Activated CD8-positive, alpha-beta memory T cell treated with anti-CD3 and anti-CD28 coated beads for 48 hours (primary cell): ENCODE measurements around the gene GLRA3.
"Not testable (repeated sequence)": the region's sequence is repeated elsewhere in the genome, so short reads cannot be mapped to it uniquely, and the experiment has no call there.

Source experiments
- DNase-seq, 3 experiments: peaks; one replicate each; pipeline ENCODE4 v3.0.0-alpha.2; 2020; ENCODE audit warnings: low read depth in 2 of 3, low spot score in 2 of 3

The GLRA3 gene

DNA sequence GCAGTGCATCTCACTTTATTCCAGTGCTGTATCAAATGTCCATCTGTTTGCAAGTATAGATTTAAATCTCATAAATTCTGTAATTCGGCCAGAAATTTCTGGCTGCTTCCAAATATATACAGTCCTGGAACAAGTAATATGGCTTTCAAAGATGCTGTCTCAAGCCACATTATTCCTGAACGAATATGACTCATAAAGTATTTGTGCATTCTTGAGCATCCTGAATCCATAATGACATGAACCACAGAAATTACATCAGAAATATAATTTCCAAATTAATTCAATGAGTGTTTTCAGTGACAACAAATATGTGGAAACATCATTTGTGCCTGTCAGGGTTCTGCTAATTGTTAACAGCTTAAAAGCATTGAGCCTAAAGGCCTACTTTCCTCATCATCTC is 165.8 kb downstream of the GLRA3 start:
- no peak for DNase-seq

DNA sequence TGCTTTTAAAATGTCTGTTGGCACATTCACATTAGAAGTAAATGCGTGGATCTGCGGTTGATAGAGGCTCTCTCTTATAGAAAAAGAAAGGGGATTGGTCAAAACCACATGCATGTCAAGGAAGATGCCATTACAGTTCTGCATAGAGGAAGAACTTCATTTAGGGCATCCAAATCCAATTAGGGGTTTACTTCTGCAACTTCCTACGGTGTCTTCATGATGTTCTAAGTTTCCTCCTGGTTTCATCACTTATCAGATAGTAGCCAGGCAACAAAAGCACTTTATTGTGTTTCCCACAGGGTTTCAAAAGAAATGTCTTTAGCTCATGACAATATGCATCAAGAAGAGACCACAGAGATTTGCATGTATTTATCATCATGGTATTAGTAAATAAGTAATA is 170.8 kb downstream of the GLRA3 start:
- no peak for DNase-seq

DNA sequence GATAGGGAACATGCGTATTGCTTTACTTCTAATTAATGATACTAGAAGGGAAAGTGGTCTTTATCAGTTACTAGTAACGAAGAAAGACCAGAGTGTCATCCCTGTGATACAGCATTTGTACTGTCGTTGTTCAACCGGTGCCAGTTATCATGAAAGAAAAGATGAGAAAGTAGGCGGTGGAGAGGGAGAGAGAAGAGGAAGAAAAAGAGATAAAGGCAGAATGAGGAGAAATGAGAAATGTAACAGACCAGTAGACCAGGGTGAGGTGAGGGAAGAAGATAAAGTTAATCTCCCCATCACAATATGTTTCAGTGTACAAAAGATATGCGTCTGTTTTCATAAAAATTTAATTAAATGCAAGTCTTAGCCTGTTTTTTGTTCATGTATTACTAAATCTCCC is 171.6 kb downstream of the GLRA3 start:
- no peak for DNase-seq

GRCh38 chr4:174654634-174655033 is 174.4 kb downstream of the GLRA3 start:
- DNase-seq = no peak

DNA sequence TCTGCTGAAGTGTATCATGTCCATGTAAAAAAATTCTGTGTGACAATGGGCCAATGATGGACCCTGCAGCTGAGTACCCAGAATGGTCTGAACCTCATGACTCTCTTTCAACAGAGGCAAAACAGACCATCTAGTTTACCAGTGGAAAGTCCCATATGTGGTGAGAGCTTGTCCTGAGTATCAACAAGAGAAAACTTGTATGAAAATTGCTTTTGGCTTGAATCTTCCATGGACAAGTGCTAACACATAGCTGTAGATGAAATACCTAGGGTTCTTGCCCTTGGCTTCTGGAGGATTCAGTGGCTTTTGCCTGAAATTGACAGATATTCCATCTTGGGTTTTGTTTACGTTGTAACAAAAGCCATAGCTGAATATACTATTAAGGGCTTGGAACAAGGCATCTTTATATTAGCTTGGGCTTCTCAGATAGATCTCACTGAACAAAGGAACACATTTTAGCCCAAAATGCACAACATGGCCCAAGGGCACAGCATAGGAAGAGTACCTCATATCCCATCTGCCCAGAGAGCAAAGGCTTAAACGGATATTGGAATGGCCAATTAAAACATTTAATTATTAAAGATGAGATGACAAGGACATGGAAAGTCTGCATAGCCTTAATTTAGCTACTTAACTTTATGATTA is 178.2 kb downstream of the GLRA3 start:
- no peak for DNase-seq

GRCh38 chr4:174648812-174649211 is 180.2 kb downstream of the GLRA3 start:
- no peak for DNase-seq

DNA sequence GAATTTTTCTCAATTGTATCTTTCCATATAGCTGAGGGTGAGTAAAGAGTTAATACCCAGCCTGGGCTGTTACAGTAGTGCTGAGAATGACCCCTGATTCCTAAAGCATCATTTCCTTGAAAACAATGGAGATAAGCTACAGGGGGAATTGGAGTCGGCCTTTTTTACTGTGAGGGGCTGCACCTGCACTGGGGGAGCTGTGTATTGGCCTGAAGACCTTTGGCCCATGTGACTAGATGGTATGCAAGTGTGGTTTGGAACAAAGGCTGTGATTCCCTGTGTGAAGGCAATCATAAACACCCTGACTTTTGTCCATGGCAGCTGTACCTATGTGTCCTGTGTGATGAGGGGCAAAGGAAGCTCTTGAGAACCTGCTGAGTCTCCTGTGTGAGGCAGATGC is 182.7 kb downstream of the GLRA3 start:
- no peak for DNase-seq

- no peak for DNase-seq
These were observed 188.9 kb downstream of the GLRA3 start for GRCh38 chr4:174640146-174640545.

DNA sequence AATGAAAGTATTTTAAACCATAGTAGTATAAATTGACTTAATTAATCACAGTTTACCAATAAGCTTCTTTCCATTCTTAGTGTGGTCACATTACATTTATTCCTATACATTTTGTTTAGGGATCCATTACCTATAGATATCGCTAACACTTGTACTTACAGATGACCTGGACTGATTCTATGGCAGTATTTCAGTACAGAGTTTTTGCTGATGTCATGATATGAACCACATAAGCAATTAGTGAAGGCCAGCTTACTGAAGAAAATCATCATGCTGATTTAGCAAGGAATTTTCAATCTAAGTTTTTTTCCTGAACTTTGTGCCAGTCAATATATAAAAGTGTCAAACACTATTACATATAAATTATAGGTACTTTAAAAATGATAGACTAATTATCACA is 193.3 kb downstream of the GLRA3 start:
- DNase-seq = no peak

GRCh38 chr4:174633399-174633798 is 195.6 kb downstream of the GLRA3 start:
- DNase-seq = no peak

GRCh38 chr4:174631901-174632758 is 196.9 kb downstream of the GLRA3 start:
- DNase-seq = no peak

DNA sequence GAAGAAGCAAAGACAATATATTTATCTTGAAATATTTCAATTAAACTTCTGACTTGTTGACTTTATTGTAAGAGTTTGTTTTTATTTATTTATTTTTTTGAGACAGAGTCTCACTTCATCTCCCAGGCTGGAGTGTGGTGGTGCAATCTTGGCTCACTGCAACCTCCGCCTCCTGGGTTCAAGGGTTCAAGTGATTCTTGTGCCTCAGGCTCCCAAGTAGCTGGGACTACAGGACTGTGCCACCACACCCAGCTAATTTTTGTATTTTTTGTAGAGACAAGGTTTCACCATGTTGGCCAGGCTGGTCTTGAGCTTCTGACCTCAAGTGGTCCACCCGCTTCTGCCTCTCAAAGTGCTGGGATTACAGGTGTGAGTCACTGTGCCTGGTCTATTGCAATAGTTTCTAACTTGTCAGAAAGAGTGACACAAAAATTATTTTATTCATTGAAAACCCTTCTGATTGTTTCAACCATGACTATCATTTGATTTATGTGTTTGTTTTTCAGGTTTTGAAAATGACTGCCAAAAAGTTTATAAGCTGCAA is 199.1 kb downstream of the GLRA3 start:
- DNase-seq = not testable (repeated sequence)

DNA sequence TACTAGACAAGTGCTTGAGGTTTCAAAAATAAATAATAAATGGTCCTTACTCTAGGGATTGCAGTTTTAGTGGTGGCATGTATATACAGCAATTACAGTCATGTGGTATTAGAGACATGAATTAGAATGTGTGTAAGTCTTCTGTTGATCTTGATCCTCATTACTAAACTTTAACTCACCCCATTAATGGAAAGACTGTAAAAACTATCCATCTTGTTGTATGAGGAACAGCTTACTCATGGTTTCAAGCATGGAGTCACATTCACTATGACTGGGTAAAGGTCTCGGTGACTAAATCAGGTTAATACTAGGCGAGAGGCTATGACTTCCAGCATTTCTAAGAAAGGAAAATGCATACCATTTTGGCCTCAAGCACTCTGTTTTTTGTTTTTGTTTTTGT is 199.8 kb downstream of the GLRA3 start:
- no peak for DNase-seq

GRCh38 chr4:174628191-174628590 is 200.9 kb downstream of the GLRA3 start:
- no peak for DNase-seq

- no peak for DNase-seq
These were observed 201.6 kb downstream of the GLRA3 start for GRCh38 chr4:174627473-174627872.

- DNase-seq = no peak
These were observed 202.6 kb downstream of the GLRA3 start for GRCh38 chr4:174626342-174627008.

DNA sequence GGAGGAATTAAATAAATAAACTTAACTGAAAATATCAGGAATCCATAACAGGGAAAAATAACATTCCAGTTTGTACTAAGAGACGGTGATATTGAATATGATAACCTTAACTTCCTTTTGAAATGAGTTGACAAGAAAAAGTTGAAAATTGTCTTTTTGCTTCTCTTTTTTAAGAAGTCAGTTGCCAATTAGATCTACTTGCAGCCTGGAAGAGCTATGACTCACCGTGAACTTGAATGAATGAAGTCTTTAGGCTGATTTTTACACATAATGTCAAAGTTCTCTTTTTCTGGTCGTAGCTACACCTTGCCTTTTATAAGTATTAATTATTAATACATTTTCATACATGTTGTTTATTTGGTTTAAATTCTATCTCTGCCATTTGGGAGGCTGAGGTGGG is 212.4 kb downstream of the GLRA3 start:
- no peak for DNase-seq

DNA sequence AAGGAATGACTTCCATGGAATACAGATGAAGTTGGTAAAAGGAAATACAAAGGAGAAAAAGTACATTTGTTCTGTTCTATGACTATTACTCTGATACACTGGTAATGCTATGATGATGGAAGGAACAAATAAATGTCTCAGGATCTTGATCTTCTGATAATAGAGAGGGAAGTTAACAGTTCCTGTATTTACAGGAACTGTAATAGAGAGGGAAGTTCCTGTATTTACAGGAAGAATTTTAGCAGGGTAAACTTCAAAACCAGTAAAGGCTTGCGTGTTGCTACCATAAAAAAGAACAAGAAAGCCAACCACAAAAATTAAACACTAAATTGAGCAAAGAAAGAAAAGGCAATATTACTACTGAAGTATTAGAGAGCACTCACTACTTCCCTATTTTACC is 215.1 kb downstream of the GLRA3 start:
- no peak for DNase-seq

DNA sequence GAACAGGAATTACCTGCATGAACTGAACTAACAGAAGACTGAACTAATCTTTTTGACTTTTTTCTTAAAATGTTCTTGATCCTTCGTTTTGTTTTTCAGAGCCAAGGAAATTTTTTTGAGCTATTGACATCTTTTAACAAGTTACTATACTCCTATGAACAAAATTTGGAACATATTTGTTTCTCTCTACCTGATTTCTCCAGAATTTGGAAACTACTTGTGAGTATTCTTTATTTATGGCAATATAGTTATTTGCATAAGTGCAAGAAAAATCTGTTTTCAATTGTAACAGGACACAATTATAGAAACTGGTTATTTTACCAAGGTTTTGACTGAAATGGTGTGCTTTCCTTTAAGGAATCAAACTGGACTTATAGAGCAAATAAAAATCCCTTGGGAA is 217.3 kb downstream of the GLRA3 start:
- no peak for DNase-seq

DNA sequence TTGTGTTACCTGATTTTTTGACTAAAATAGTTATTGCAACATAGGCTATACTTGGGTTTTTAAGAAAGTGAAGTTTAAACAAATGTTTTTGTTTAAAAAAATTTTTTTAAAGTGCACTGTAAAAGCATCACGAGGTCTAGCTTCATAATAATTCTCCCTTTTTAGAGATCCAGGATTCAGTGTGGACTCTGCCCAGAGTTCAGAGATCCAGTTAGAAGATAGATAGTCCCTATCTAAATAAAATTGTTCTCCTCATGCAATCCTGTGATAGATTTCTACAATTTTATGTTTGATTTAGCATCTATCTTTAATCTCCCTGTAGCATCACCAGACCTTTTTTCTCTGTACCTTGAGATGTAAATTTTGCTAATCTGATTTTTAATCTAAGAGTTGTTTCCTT is 221.3 kb downstream of the GLRA3 start:
- DNase-seq = no peak

- no peak for DNase-seq
These were observed 224.8 kb downstream of the GLRA3 start for GRCh38 chr4:174604198-174604597.

DNA sequence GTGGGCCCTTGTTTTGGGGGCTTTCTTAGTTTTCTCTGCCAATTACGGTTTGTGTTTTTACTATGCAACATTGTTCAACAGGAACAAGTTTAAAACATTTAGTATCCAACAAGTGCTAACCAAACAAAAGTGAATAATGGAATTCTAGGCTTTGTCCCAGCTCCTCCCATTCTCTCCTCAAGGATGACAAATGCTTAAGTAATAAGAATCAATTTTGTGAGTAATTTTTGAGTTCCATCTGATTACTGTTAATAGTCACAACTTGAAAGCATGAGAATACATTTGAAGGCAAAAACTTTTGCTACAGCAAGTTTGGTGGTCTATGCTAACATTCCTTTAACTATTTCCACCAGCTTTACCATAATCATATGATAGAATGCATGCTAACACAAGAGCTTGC is 228.7 kb downstream of the GLRA3 start:
- DNase-seq = no peak
